ENCODE measurements around the gene PLCD3.

The PLCD3 gene

DNA sequence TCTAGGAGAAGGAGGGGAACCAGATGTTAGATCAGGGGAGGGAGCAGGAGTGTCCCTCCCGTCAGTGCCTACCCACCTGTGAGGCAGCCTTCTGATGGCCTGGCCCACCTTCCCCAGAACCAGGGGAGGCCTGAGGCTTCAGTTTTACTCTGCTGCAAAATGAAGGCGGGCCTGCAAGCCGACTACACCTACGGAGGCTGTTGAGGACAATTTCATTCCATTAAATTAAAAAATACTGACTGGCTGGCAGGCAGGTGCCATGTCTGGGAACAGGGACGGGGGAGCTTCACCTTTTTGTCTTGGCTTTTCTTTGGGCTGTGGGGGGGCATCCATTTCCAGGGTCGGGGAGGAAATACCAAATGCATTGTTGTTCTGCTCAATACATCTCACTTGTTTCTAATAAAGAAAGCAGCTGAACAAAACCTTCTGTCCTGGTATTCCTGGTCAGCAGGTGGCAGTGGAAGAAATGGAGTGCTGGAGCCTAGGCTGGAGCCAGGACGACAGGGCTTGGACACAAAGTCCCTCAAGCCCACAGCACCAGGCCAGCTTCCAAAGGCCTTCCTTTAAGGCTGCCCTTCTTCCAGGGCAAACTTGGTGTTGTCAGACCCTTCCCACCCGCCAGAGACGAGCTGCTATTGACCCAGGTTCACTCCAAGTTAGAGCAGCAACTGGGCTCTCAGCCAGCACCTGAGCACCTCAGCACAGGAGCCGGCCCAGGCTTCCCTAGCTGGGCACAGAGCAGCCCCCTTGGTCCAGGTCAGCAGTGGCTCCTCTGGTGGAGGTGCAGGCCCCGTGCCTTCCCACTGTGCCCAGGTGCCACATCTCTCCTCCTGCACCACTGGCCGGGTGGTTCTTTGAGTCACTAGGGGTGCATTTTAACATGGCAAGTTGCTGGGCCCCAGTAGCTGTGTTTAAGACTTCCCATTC lies 23.5 kb downstream of the PLCD3 start:
- H3K4me3 ChIP-seq (ENCODE audit: low read depth, low read length): no peak overlapping the region
- TF ChIP-seq, protein P1, sequence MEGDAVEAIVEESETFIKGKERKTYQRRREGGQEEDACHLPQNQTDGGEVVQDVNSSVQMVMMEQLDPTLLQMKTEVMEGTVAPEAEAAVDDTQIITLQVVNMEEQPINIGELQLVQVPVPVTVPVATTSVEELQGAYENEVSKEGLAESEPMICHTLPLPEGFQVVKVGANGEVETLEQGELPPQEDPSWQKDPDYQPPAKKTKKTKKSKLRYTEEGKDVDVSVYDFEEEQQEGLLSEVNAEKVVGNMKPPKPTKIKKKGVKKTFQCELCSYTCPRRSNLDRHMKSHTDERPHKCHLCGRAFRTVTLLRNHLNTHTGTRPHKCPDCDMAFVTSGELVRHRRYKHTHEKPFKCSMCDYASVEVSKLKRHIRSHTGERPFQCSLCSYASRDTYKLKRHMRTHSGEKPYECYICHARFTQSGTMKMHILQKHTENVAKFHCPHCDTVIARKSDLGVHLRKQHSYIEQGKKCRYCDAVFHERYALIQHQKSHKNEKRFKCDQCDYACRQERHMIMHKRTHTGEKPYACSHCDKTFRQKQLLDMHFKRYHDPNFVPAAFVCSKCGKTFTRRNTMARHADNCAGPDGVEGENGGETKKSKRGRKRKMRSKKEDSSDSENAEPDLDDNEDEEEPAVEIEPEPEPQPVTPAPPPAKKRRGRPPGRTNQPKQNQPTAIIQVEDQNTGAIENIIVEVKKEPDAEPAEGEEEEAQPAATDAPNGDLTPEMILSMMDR (IDR thresholded peaks at IDR 0.05; ENCODE audit: low read depth, low read length): no peak
- TF ChIP-seq, protein P2, sequence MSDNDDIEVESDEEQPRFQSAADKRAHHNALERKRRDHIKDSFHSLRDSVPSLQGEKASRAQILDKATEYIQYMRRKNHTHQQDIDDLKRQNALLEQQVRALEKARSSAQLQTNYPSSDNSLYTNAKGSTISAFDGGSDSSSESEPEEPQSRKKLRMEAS (IDR thresholded peaks at IDR 0.05; ENCODE audit: low read depth, low read length): no peak
- TF ChIP-seq MYC (IDR thresholded peaks at IDR 0.05; ENCODE audit: low read depth, low read length) (no peak), POLR2A (IDR thresholded peaks at IDR 0.05; ENCODE audit: extremely low read depth, insufficient read length) (no peak)
- DNase-seq (ENCODE audit: low read depth): no peak

DNA sequence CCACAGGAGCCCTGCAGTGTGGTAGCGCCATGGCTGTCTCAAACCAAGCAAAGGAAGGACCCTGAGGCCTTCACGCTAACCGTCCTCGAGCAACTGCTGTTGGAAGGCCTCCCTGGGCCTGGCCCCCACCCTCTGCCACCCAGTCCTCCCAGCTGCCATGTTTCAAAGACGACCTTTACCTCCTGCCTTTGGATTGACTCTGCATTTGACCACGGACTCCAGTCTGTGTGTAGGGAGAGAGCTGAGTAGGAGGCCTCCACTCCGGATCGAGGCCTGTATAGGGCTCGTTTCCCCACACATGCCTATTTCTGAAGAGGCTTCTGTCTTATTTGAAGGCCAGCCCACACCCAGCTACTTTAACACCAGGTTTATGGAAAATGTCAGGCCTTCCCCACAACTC lies 24.3 kb downstream of the PLCD3 start:
- no peak overlapping the region for H3K4me3 ChIP-seq (ENCODE audit: low read depth, low read length)
- TF ChIP-seq, protein P2 (IDR thresholded peaks at IDR 0.05; ENCODE audit: low read depth, low read length): no peak
- no peak for TF ChIP-seq MYC (IDR thresholded peaks at IDR 0.05; ENCODE audit: low read depth, low read length)
- no peak for TF ChIP-seq POLR2A (IDR thresholded peaks at IDR 0.05; ENCODE audit: extremely low read depth, insufficient read length)
- TF ChIP-seq, protein P1 (IDR thresholded peaks at IDR 0.05; ENCODE audit: low read depth, low read length): no peak
- no peak for DNase-seq (ENCODE audit: low read depth)

DNA sequence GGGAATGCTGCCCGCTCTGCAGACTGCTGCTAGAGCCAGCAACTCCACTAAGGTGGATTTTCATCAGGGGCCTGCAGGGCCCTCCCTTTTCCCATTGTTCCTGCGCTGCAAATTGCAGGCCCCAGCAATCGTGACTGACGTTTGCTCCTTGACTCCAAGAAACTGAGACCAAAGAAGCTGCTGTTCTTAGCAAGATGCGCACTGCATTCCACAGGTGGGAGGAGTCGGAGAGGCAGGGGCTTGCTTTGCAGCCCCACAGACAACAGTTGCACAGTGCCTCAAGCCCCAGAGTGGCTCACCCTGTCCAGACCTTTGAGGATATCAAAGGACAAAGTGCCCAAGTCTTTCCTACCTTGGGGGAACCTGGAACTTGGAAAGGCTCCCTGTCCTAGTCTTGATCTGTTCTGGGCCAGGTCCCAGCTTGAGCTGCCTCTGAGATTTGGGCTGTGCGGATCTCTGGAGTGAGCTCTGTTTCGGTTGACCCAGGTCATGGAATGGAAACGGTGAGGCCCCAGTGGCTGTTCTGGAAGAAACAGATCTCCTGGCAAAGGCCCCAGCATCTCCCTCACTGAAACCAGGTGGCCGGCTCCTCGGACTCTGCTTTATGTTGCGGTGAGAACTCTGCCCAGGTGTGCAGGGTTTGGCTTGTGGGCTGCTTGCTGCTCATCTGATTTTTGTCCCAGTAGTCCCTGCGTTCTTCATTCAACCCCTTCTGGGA lies 24.9 kb downstream of the PLCD3 start:
- TF ChIP-seq MYC (IDR thresholded peaks at IDR 0.05; ENCODE audit: low read depth, low read length) (no peak), POLR2A (IDR thresholded peaks at IDR 0.05; ENCODE audit: extremely low read depth, insufficient read length) (no peak)
- TF ChIP-seq, protein P2 (IDR thresholded peaks at IDR 0.05; ENCODE audit: low read depth, low read length): no peak
- TF ChIP-seq, protein P1 (IDR thresholded peaks at IDR 0.05; ENCODE audit: low read depth, low read length): no peak
- no peak for DNase-seq (ENCODE audit: low read depth)
- no peak overlapping the region for H3K4me3 ChIP-seq (ENCODE audit: low read depth, low read length)

DNA sequence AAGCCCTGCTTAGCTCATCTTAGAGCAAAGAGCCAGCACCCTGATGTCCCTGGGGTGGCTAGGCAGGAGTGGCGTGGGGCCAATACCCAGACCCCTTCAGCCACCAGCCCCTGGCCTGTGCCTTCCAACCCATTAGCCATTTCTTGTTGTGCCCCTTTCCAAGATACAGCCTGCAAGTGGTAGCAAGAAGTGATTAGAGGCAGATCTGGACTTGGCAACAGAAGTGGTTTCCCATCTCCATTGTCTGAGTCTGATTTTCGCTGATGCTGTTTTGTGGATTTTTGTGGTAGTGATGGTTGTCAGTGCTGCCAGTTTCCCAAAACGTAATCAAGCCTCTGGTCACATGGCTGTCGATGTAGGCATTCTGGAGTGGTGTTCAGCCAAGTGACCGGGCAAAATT lies 25.7 kb downstream of the PLCD3 start:
- TF ChIP-seq POLR2A (IDR thresholded peaks at IDR 0.05; ENCODE audit: extremely low read depth, insufficient read length): no peak
- TF ChIP-seq, protein P2 (IDR thresholded peaks at IDR 0.05; ENCODE audit: low read depth, low read length): no peak
- TF ChIP-seq, protein P1 (IDR thresholded peaks at IDR 0.05; ENCODE audit: low read depth, low read length): no peak
- no peak for TF ChIP-seq MYC (IDR thresholded peaks at IDR 0.05; ENCODE audit: low read depth, low read length)
- H3K4me3 ChIP-seq (ENCODE audit: low read depth, low read length): no peak overlapping the region
- no peak for DNase-seq (ENCODE audit: low read depth)

DNA sequence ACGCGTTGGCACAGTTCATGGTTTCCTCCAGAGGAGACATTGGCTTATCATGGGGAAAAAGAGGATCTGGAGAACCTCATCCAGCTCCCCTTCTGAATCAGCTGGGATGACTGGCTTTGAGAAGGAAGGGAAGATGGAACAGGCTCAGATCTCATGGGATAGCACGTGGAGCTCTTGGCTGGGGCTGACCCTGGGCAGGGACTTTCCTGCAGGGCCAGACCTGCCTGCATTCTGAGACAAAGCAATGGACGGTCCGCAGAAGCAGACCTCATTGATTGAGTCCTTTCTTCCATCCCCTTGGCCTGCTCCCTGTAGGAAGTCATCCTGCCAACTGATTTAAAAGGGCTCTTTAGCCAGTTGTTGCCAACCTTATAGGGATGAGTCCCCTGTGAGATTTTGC lies 26.2 kb downstream of the PLCD3 start:
- no peak overlapping the region for H3K4me3 ChIP-seq (ENCODE audit: low read depth, low read length)
- TF ChIP-seq MYC (IDR thresholded peaks at IDR 0.05; ENCODE audit: low read depth, low read length): no peak
- TF ChIP-seq, protein P2 (IDR thresholded peaks at IDR 0.05; ENCODE audit: low read depth, low read length): no peak
- no peak for TF ChIP-seq POLR2A (IDR thresholded peaks at IDR 0.05; ENCODE audit: extremely low read depth, insufficient read length)
- TF ChIP-seq, protein P1 (IDR thresholded peaks at IDR 0.05; ENCODE audit: low read depth, low read length): no peak
- no peak for DNase-seq (ENCODE audit: low read depth)
